Liver (tissue), 9 donors: ENCODE measurements around the gene SIPA1L3. TPM values are rescaled to one million over a fixed set of nuclear protein-coding genes. Genes with fewer than 3 reads are reported as not detected.

ENCODE experiments used
- DNase-seq: peaks from one replicate; pipeline ENCODE4 v3.0.0-alpha.2; 2017; ENCODE audit warnings: low spot score
- H3K27ac ChIP-seq, 2 donors: one replicate each; pipeline ENCODE4 v1.7.0; 2013; ENCODE audit warnings: inconsistent platforms in 2 of 2, low read length in 2 of 2, control low read depth in 1 of 2, low read depth in 1 of 2, mild to moderate bottlenecking in 1 of 2
- H3K27me3 ChIP-seq, 4 donors: one replicate each; pipeline versions ENCODE4 v1.6.1 to v1.7.0; 2013; ENCODE audit warnings: low read length in 3 of 4, inconsistent platforms in 1 of 4, mild to moderate bottlenecking in 1 of 4, moderate library complexity in 1 of 4; ENCODE audit not compliant: control insufficient read depth in 4 of 4, insufficient read depth in 4 of 4
- H3K36me3 ChIP-seq, 4 donors: one replicate each; pipeline versions ENCODE4 v1.6.1 to v1.7.0; 2013; ENCODE audit warnings: low read length in 3 of 4, mild to moderate bottlenecking in 3 of 4, low read depth in 1 of 4, moderate library complexity in 1 of 4; ENCODE audit not compliant: control insufficient read depth in 4 of 4, insufficient read depth in 3 of 4
- H3K4me1 ChIP-seq, 4 donors: one replicate each; pipeline versions ENCODE4 v1.6.1 to v1.7.0; 2013; ENCODE audit warnings: low read length in 3 of 4, mild to moderate bottlenecking in 3 of 4, moderate library complexity in 1 of 4; ENCODE audit not compliant: control insufficient read depth in 4 of 4, insufficient read depth in 4 of 4
- H3K4me3 ChIP-seq, 3 donors: one replicate each; pipeline versions ENCODE4 v1.6.1 to v1.7.0; 2013; ENCODE audit warnings: low read length in 3 of 3, control low read depth in 1 of 3, low read depth in 1 of 3, mild to moderate bottlenecking in 1 of 3
- H3K9ac ChIP-seq, 2 donors: one replicate each; pipeline ENCODE4 v1.7.0; 2013; ENCODE audit warnings: low read length in 2 of 2, mild to moderate bottlenecking in 2 of 2, moderate library complexity in 2 of 2, control low read depth in 1 of 2, low read depth in 1 of 2
- H3K9me3 ChIP-seq, 4 donors: one replicate each; pipeline versions ENCODE4 v1.6.1 to v1.7.0; 2013; ENCODE audit warnings: low read length in 3 of 4; ENCODE audit not compliant: control insufficient read depth in 4 of 4
- EGR1 ChIP-seq, 2 donors: IDR thresholded peaks; 2 replicates each; pipeline ENCODE4 v1.6.1; 2016 to 2018; ENCODE audit warnings: antibody characterized with exemption in 2 of 2, low read depth in 2 of 2
- FOXA1 ChIP-seq: IDR thresholded peaks from 2 replicates; pipeline ENCODE4 v1.6.1; 2016; ENCODE audit warnings: antibody characterized with exemption
- FOXA2 ChIP-seq: IDR thresholded peaks from 2 replicates; pipeline ENCODE4 v1.6.1; 2016; ENCODE audit warnings: antibody characterized with exemption
- GABPA ChIP-seq, 2 donors: IDR thresholded peaks in 1 of 2; conservative IDR thresholded peaks in 1 of 2; 2 replicates each; pipeline ENCODE4 v1.6.1; 2016; ENCODE audit warnings: antibody characterized with exemption in 2 of 2, mild to moderate bottlenecking in 1 of 2, moderate library complexity in 1 of 2
- HNF4A ChIP-seq, 2 donors: conservative IDR thresholded peaks; 2 replicates each; pipeline ENCODE4 v1.6.1; 2016; ENCODE audit warnings: antibody characterized with exemption in 2 of 2, mild to moderate bottlenecking in 2 of 2
- HNF4G ChIP-seq: IDR thresholded peaks from 2 replicates; pipeline ENCODE4 v1.6.1; 2016; ENCODE audit warnings: antibody characterized with exemption
- JUND ChIP-seq, 2 donors: IDR thresholded peaks; 2 replicates each; pipeline ENCODE4 v1.6.1; 2016; ENCODE audit warnings: antibody characterized with exemption in 2 of 2
- NR2F2 ChIP-seq: IDR thresholded peaks from 2 replicates; pipeline ENCODE4 v1.6.1; 2016; ENCODE audit warnings: antibody characterized with exemption
- RAD21 ChIP-seq, 2 donors: IDR thresholded peaks; 2 replicates each; pipeline ENCODE4 v1.6.1; 2016; ENCODE audit warnings: antibody characterized with exemption in 2 of 2, mild to moderate bottlenecking in 2 of 2
- RXRA ChIP-seq, 2 donors: IDR thresholded peaks; 2 replicates each; pipeline ENCODE4 v1.6.1; 2017 to 2018; ENCODE audit warnings: antibody characterized with exemption in 2 of 2, mild to moderate bottlenecking in 1 of 2
- SP1 ChIP-seq: IDR thresholded peaks from 2 replicates; pipeline ENCODE4 v1.6.1; 2018; ENCODE audit warnings: antibody characterized with exemption, mild to moderate bottlenecking
- TAF1 ChIP-seq: conservative IDR thresholded peaks from 2 replicates; pipeline ENCODE4 v1.6.1; 2016; ENCODE audit warnings: antibody characterized with exemption, mild to moderate bottlenecking
- YY1 ChIP-seq: IDR thresholded peaks from 2 replicates; pipeline ENCODE4 v1.6.1; 2016; ENCODE audit warnings: antibody characterized with exemption, mild to moderate bottlenecking
- WGBS: extraction: QIAGEN DNeasy Blood & Tissue Kit; methylation state at CpG from one replicate; pipeline ENCODE4 v1.1.7; 2013; 5-methylcytosine and 5-hydroxymethylcytosine counted together
- polyA plus RNA-seq, 2 donors: library from polyadenylated mRNA; stranded (reverse) in 1 of 2; unstranded in 1 of 2; fragments of 200-250 nt in 1 of 2; fragments of >200 nt in 1 of 2; fragmentation: Nextera tagmentation in 1 of 2; extraction: Ambion mirVana in 1 of 2; gene quantifications; one replicate each; pipeline versions ENCODE4 v1.2.1 to v1.2.3, GENCODE V29; 2013 to 2015
- total RNA-seq, 2 donors: library from RNA; depleted of rRNA; stranded (reverse); fragments of >200 nt; gene quantifications; one replicate each; pipeline ENCODE4 v1.2.3, GENCODE V29; 2014
- TF ChIP-seq, protein P1 (sequence below): IDR thresholded peaks from 2 replicates; pipeline ENCODE4 v1.6.1; 2016; ENCODE audit warnings: antibody characterized with exemption
- TF ChIP-seq, protein P2 (sequence below): IDR thresholded peaks from 2 replicates; pipeline ENCODE4 v1.6.1; 2016; ENCODE audit warnings: antibody characterized with exemption
- TF ChIP-seq, protein P3 (sequence below): IDR thresholded peaks from 2 replicates; pipeline ENCODE4 v1.6.1; 2016; ENCODE audit warnings: antibody characterized with exemption
- donor health status: healthy.
- donor health status: healthy.
- donor health status: healthy.
- donor health status: healthy.
- donor health status: healthy.

SIPA1L3 gene
- total and polyA plus RNA-seq, 4 donors, result 2.4 to 10.0 (median 4.4) TPM

DNA sequence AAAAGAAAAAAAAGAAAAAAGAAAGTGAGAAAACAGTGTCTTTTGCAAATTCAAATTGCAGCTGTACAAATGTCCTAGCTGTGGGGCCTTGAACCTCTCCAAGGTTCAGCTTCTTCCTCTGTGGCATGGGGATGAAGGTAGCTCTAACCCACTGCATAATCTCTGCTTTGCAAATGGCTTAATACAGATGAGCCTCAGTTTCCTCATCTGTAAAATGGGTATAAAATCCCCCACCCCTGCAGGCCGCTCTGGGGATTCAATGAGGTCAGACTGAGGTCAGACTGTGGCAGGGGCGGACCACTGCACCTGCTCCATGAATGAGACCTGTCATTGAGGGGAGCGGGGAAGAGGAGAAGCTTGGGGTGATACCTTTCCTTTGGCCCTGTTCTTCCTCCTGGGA lies 311.2 kb downstream of the SIPA1L3 start:
- H3K4me3 ChIP-seq, result no peak overlapping the region
- H3K9me3 ChIP-seq, result no peaks in the 10 kb centered on the region
- H3K4me1 ChIP-seq, result no peaks in the 10 kb centered on the region
- no peaks in the 10 kb centered on the region for H3K36me3 ChIP-seq
- TF ChIP-seq RAD21 (IDR thresholded peaks at IDR 0.05), result no peak
- no peak for TF ChIP-seq EGR1 (IDR thresholded peaks at IDR 0.05; ENCODE audit: low read depth in 2 of 2)
- TF ChIP-seq FOXA2, result no peak
- TF ChIP-seq, protein P1, sequence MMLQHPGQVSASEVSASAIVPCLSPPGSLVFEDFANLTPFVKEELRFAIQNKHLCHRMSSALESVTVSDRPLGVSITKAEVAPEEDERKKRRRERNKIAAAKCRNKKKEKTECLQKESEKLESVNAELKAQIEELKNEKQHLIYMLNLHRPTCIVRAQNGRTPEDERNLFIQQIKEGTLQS, result no peak
- no peak for TF ChIP-seq FOXA1
- TF ChIP-seq, protein P2, sequence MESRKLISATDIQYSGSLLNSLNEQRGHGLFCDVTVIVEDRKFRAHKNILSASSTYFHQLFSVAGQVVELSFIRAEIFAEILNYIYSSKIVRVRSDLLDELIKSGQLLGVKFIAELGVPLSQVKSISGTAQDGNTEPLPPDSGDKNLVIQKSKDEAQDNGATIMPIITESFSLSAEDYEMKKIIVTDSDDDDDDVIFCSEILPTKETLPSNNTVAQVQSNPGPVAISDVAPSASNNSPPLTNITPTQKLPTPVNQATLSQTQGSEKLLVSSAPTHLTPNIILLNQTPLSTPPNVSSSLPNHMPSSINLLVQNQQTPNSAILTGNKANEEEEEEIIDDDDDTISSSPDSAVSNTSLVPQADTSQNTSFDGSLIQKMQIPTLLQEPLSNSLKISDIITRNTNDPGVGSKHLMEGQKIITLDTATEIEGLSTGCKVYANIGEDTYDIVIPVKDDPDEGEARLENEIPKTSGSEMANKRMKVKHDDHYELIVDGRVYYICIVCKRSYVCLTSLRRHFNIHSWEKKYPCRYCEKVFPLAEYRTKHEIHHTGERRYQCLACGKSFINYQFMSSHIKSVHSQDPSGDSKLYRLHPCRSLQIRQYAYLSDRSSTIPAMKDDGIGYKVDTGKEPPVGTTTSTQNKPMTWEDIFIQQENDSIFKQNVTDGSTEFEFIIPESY, result no peak
- TF ChIP-seq YY1, result no peak
- no peak for TF ChIP-seq HNF4G
- no peak for TF ChIP-seq NR2F2
- no peak for TF ChIP-seq HNF4A (conservative IDR thresholded peaks at IDR 0.05)
- no peak for TF ChIP-seq TAF1
- no peak overlapping the region for H3K9ac ChIP-seq
- no peak for DNase-seq
- H3K27ac ChIP-seq, result no peak overlapping the region
- 87% methylated on average over 3 of the region's 3 CpGs for WGBS
- peaks cover 0 to 9% (median 4%) of the 10 kb centered on the region in 4 donors for H3K27me3 ChIP-seq

DNA sequence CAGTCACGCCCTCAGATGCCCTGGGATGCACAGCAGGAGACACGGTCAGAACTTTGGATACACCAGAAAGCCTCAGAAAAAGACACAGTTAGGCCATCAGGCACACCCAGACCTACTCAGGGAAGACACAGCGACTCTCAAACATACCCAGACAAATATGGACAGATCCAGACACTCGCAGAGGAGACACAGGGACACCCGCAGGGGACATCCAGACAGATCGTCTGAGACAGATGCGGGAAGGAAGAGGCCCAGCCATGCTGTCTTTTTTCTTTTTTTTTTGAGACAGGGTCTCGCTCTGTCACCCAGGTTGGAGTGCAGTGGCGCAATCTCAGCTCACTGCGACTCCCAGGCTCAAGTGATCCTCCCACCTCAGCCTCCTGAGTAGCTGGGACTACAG lies 312.2 kb downstream of the SIPA1L3 start:
- no peak overlapping the region for H3K9ac ChIP-seq
- DNase-seq, result no peak
- H3K4me3 ChIP-seq, result no peak overlapping the region
- no peaks in the 10 kb centered on the region for H3K9me3 ChIP-seq
- no peak overlapping the region for H3K27ac ChIP-seq
- peaks cover 3 to 11% (median 5%) of the 10 kb centered on the region in 4 donors for H3K27me3 ChIP-seq
- no peaks in the 10 kb centered on the region for H3K36me3 ChIP-seq
- 89% methylated on average over 10 of the region's 10 CpGs for WGBS
- TF ChIP-seq NR2F2, result no peak
- TF ChIP-seq GABPA (IDR thresholded peaks at IDR 0.05 in 1 of 2, conservative IDR thresholded peaks at IDR 0.05 in 1 of 2), result no peak
- TF ChIP-seq, protein P3, sequence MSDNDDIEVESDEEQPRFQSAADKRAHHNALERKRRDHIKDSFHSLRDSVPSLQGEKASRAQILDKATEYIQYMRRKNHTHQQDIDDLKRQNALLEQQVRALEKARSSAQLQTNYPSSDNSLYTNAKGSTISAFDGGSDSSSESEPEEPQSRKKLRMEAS, result no peak
- TF ChIP-seq, protein P2, result no peak
- TF ChIP-seq, protein P1, result no peak
- no peak for TF ChIP-seq YY1
- no peak for TF ChIP-seq RXRA (IDR thresholded peaks at IDR 0.05)
- no peak for TF ChIP-seq JUND (IDR thresholded peaks at IDR 0.05)
- TF ChIP-seq TAF1, result no peak
- no peak for TF ChIP-seq HNF4A (conservative IDR thresholded peaks at IDR 0.05)
- TF ChIP-seq SP1, result no peak
- no peak for TF ChIP-seq HNF4G
- no peak for TF ChIP-seq EGR1 (IDR thresholded peaks at IDR 0.05; ENCODE audit: low read depth in 2 of 2)
- no peak for TF ChIP-seq FOXA2
- no peak for TF ChIP-seq FOXA1
- peaks cover 0 to 4% (median 2%) of the 10 kb centered on the region in 4 donors for H3K4me1 ChIP-seq
